ENCODE results near the gene GNB1.

DNA sequence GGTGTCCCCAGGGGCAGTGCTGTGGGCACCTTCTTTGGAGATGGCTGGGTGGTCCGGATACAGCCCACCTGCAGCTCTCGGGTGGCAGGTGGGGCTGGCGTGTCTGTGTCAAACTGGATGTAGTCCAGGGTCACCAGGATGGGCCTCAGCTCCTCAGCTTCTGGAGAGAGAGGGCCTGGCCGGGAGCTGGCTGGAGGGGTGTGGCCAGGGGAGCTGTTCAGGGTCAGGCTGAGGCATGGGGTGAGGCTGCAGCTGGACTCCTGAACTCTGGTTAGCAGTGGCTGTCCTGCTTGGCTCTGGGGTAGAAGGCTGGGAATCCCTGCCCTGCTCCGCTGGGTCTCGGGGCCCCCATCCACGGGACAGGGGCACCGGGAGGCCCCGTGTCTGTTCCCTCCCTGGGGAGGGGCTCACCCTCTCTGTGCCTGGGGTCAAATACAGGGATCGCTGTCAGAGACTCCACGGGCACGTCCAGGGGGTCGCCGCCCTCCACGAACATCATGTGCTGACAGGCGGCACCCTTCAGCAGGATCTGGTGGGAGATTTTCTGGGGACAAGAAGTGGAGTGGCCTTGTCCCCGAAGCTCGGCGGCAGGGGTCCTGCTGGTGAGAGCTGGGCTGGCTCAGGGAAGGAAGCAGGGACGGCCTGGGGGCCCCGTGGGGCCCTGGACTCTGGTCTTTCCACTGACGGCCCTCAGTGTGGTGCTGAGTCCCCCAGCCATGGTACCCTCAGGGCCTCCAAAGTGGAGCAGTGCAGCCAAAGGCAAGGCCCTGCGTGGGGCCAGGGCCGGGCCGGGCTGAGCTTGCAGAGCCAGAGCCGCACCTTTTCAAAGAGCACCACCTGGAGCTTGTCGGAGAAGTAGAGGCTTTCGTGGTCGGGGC lies 32.3 kb upstream of the GNB1 start:
- no peak for TF ChIP-seq CHD1 (IDR thresholded peaks at IDR 0.05; ENCODE audit: low read length)
- TF ChIP-seq ZFX (CRISPR knock-in tag; IDR thresholded peaks at IDR 0.05) = no peak
- TF ChIP-seq TRIM24 (IDR thresholded peaks at IDR 0.05) = no peak
- no peak for TF ChIP-seq BRCA1 (IDR thresholded peaks at IDR 0.05)
- no peak for TF ChIP-seq BRCA1 (CRISPR knock-in tag; IDR thresholded peaks at IDR 0.05)
- TF ChIP-seq NR3C1 (CRISPR knock-in tag; IDR thresholded peaks at IDR 0.05) = no peak
- no peak for TF ChIP-seq ZKSCAN1 (IDR thresholded peaks at IDR 0.05; ENCODE audit: low read depth, low read length)
- no peak for TF ChIP-seq MAFG (tag; conservative IDR thresholded peaks at IDR 0.05)
- TF ChIP-seq ZZZ3 (IDR thresholded peaks at IDR 0.05) = no peak
- TF ChIP-seq ELK1 (CRISPR knock-in tag; IDR thresholded peaks at IDR 0.05) = no peak
- no peak for TF ChIP-seq ESRRA (IDR thresholded peaks at IDR 0.05; ENCODE audit: borderline replicate concordance, low read depth)
- no peak for TF ChIP-seq ZNF12 (CRISPR knock-in tag; IDR thresholded peaks at IDR 0.05)
- no peak for TF ChIP-seq PML (IDR thresholded peaks at IDR 0.05; ENCODE audit: low read length)
- TF ChIP-seq, protein P1, sequence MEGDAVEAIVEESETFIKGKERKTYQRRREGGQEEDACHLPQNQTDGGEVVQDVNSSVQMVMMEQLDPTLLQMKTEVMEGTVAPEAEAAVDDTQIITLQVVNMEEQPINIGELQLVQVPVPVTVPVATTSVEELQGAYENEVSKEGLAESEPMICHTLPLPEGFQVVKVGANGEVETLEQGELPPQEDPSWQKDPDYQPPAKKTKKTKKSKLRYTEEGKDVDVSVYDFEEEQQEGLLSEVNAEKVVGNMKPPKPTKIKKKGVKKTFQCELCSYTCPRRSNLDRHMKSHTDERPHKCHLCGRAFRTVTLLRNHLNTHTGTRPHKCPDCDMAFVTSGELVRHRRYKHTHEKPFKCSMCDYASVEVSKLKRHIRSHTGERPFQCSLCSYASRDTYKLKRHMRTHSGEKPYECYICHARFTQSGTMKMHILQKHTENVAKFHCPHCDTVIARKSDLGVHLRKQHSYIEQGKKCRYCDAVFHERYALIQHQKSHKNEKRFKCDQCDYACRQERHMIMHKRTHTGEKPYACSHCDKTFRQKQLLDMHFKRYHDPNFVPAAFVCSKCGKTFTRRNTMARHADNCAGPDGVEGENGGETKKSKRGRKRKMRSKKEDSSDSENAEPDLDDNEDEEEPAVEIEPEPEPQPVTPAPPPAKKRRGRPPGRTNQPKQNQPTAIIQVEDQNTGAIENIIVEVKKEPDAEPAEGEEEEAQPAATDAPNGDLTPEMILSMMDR (IDR thresholded peaks at IDR 0.05 in 2 of 3, conservative IDR thresholded peaks at IDR 0.05 in 1 of 3; ENCODE audit: insufficient read depth in 2 of 3, low read depth in 1 of 3, low read length in 3 of 3) = no peak
- no peak for TF ChIP-seq TAF1 (IDR thresholded peaks at IDR 0.05; ENCODE audit: control insufficient read depth, extremely low read depth, insufficient read depth, low read length, severe bottlenecking)
